Right atrium auricular region (tissue), 2 donors: ENCODE measurements around the gene MCM9. TPM values are rescaled to one million over a fixed set of nuclear protein-coding genes. Genes with fewer than 3 reads are reported as not detected.

Experiments
- DNase-seq: peaks from one replicate; pipeline ENCODE4 v3.0.0-alpha.2; 2019; ENCODE audit warnings: low spot score
- H3K27ac ChIP-seq, 2 donors: fragments of 200-600 bp; sonication (generic); 1 replicate in 1 of 2; 2 replicates in 1 of 2; pipeline ENCODE4 v1.5.1; 2016 to 2019
- H3K27me3 ChIP-seq, 2 donors: fragments of 200-600 bp; sonication (generic); one replicate each; pipeline versions ENCODE4 v1.5.1 to v1.6.0; 2017 to 2019
- H3K36me3 ChIP-seq: fragments of 200-600 bp; sonication (generic); one replicate; pipeline ENCODE4 v1.5.1; 2016
- H3K4me1 ChIP-seq, 2 donors: fragments of 200-600 bp; sonication (generic); one replicate each; pipeline versions ENCODE4 v1.5.1 to v1.6.0; 2017 to 2019
- H3K4me3 ChIP-seq, 2 donors: fragments of 200-600 bp; sonication (generic); 1 replicate in 1 of 2; 2 replicates in 1 of 2; pipeline ENCODE4 v1.5.1; 2017 to 2019; ENCODE audit warnings: mild to moderate bottlenecking in 1 of 2, moderate library complexity in 1 of 2
- H3K9me3 ChIP-seq, 2 donors: fragments of 200-600 bp; sonication (generic); one replicate each; pipeline ENCODE4 v1.5.1; 2019
- total RNA-seq, 2 donors: library from RNA; depleted of rRNA; stranded (reverse); fragments of >200 nt; gene quantifications; one replicate each; pipeline ENCODE4 v1.1.0, GENCODE V29; 2016
- TF ChIP-seq, protein P1 (sequence below), 2 donors: fragments of 200-600 bp; sonication (generic); IDR thresholded peaks; one replicate each; pipeline ENCODE4 v1.5.1; 2019; ENCODE audit warnings: antibody characterized with exemption in 2 of 2

Gene MCM9
- total RNA-seq, 2 donors from 2014 or later = 5.7 to 7.9 TPM

DNA sequence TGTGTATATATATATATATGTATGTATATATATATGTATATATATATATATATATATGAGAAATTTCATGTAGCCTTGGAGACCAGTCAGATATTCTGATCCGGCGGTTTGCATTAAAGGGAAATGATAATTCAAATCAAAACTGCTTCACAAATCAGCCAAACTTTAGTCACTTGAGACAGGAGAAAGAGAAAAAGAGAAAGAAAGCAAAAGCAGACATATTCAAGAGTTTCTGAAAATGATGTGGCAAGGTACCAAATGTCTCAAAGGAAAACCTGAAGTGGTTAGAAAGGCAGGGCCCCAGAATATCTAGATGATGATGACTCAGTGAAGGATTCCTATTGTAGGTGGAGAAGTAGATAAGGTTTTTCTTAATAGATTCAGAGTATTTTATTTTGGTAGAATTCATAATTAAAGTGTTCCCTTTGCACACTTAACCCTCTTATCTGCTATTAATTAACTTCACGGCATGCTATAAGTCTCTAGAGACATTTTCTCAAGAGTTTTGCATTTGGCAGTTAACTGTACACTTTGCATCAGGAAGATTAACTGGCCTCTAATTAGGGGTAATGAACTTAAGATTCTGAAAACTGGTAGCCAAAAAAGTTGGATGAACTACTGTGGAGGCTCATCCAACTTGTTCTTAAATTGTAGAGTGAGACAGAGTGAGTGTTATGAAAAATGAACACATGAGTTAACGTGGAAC, 91.1 kb downstream of the MCM9 start:
- Histone ChIP-seq H3K36me3 (no peaks in the 10 kb centered on the region), H3K4me1 (no peaks in the 10 kb centered on the region), H3K4me3 (no peak overlapping the region), H3K27me3 (no peaks in the 10 kb centered on the region), H3K27ac (no peak overlapping the region), H3K9me3 (no peaks in the 10 kb centered on the region)
- TF ChIP-seq, protein P1, sequence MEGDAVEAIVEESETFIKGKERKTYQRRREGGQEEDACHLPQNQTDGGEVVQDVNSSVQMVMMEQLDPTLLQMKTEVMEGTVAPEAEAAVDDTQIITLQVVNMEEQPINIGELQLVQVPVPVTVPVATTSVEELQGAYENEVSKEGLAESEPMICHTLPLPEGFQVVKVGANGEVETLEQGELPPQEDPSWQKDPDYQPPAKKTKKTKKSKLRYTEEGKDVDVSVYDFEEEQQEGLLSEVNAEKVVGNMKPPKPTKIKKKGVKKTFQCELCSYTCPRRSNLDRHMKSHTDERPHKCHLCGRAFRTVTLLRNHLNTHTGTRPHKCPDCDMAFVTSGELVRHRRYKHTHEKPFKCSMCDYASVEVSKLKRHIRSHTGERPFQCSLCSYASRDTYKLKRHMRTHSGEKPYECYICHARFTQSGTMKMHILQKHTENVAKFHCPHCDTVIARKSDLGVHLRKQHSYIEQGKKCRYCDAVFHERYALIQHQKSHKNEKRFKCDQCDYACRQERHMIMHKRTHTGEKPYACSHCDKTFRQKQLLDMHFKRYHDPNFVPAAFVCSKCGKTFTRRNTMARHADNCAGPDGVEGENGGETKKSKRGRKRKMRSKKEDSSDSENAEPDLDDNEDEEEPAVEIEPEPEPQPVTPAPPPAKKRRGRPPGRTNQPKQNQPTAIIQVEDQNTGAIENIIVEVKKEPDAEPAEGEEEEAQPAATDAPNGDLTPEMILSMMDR (IDR thresholded peaks at IDR 0.05) = no peak
- no peak for DNase-seq

DNA sequence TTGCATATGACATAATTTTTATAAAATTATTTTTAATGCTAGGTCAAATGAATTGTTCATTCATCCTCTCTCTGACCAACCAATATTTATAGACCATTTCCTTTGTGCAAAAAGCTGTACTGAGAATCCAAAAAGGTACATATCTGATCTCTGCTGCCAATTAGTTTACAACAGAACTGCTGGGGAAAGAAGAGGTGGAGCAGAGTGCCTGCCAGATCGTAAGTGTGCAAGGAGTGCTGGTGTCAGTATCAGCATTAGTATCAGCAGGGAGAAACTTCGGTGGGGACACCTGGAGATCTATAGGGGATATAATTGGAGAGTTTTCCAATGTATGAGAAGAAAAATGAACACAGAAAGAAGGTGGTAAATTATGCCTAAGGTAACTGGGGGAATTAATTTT, 104.3 kb downstream of the MCM9 start:
- H3K36me3 ChIP-seq = peaks cover 26% of the 10 kb centered on the region
- no peak for DNase-seq
- H3K27ac ChIP-seq = no peak overlapping the region
- peaks cover 0 to 9% of the 10 kb centered on the region in 2 donors for H3K4me1 ChIP-seq
- TF ChIP-seq, protein P1 (IDR thresholded peaks at IDR 0.05) = no peak
- H3K9me3 ChIP-seq = peaks cover 0 to 5% of the 10 kb centered on the region in 2 donors
- H3K4me3 ChIP-seq = no peak overlapping the region
- H3K27me3 ChIP-seq = no peaks in the 10 kb centered on the region

DNA sequence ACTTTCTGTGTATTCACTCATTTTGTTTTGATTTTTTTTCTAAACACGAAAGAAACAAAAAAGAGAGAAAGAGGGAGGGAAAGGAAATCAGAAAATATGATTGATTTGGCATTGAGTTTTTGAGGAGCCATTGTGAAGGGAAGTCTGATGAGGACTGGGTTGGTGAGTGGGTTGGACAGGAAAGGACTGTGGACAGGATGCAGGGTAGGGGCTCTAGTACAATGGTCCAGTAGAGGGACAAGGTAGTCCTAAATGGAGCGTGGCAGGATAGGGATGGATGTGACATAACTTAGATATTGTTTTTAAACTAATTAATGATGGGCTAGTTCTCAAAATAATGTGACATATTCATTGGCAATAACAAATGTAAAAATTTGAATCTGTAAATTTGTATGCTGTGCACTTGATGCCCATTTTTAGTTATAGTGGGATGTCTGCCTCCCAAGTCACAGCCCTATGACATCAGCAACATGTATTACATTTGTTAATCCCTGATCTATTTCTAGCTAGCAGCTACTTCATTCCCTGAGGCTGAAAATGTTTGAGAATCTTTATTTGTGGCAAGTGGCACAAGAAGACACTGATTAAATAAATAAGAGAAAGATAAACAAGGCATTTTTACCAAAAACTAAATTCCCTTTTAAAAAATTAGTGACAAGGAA, 105.0 kb downstream of the MCM9 start:
- Histone ChIP-seq H3K4me3 (no peak overlapping the region), H3K36me3 (peaks cover 33% of the 10 kb centered on the region), H3K27ac (no peak overlapping the region), H3K9me3 (peaks cover 0 to 5% of the 10 kb centered on the region in 2 donors), H3K4me1 (peaks cover 0 to 9% of the 10 kb centered on the region in 2 donors), H3K27me3 (no peaks in the 10 kb centered on the region)
- TF ChIP-seq, protein P1 (IDR thresholded peaks at IDR 0.05) = no peak
- DNase-seq = no peak

DNA sequence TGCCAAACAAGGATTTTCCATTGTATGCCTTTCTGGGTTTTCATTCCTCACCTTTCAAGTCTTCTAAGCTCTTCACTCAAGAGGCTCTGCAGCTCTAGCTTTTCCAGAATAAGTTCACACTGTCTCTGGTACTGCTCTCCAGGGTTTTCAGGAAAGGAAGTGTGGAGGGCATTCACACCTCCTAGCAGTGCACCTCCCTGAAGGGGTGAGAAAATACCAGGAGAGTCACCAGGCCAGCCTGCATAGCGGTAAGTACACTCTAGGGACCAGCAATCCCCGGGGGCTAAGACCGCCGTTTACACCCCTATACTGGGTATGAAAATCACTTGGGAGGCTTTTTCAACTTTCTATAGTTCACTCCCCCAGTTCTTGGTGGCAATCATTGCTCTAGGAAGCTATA, 108.9 kb downstream of the MCM9 start:
- H3K36me3 ChIP-seq = peaks cover 46% of the 10 kb centered on the region
- H3K27ac ChIP-seq = no peak overlapping the region
- no peaks in the 10 kb centered on the region for H3K27me3 ChIP-seq
- H3K9me3 ChIP-seq = no peaks in the 10 kb centered on the region
- TF ChIP-seq, protein P1 (IDR thresholded peaks at IDR 0.05) = no peak
- no peak for DNase-seq
- H3K4me1 ChIP-seq = peaks cover 0 to 9% of the 10 kb centered on the region in 2 donors
- no peak overlapping the region for H3K4me3 ChIP-seq

DNA sequence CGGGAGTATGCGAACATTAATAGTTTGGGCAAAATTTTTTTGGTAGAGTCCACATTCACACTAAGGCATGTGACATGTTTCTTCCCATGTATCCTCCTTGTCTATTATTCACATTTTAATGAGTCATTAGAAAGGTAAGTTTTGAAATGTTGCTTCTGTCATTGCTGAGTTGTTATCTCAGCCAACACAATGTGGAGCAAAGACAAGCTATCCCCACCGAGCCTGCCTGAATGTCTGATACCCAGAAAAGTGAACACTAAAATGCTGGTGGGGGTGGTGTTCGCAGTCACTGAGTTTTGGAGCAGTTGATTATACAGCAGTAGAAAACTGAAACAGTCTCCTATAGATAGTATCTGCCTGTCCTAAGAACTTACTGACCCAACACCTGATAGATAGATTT, 109.3 kb downstream of the MCM9 start:
- TF ChIP-seq, protein P1 (IDR thresholded peaks at IDR 0.05) = no peak
- H3K27me3 ChIP-seq = no peaks in the 10 kb centered on the region
- H3K36me3 ChIP-seq = peaks cover 46% of the 10 kb centered on the region
- H3K4me3 ChIP-seq = no peak overlapping the region
- H3K27ac ChIP-seq = no peak overlapping the region
- peaks cover 0 to 6% of the 10 kb centered on the region in 2 donors for H3K4me1 ChIP-seq
- no peak for DNase-seq
- H3K9me3 ChIP-seq = no peaks in the 10 kb centered on the region
